Mammary epithelial cell (primary cell): ENCODE data around the gene ARL2.

Experiments used
- CTCF ChIP-seq, 2 donors: IDR thresholded peaks in 1 of 2; conservative IDR thresholded peaks in 1 of 2; 2 replicates each; pipeline ENCODE4 v1.5.1; 2011 to 2012; ENCODE audit warnings: inconsistent platforms in 2 of 2, low read length in 2 of 2, mild to moderate bottlenecking in 2 of 2, control low read depth in 1 of 2, low read depth in 1 of 2; ENCODE audit not compliant: insufficient read depth in 1 of 2; ENCODE audit errors: extremely low read depth in 1 of 2
- EZH2 ChIP-seq: IDR thresholded peaks from 2 replicates; pipeline ENCODE4 v1.6.1; 2012; ENCODE audit warnings: low read length, inconsistent platforms, borderline replicate concordance

DNA sequence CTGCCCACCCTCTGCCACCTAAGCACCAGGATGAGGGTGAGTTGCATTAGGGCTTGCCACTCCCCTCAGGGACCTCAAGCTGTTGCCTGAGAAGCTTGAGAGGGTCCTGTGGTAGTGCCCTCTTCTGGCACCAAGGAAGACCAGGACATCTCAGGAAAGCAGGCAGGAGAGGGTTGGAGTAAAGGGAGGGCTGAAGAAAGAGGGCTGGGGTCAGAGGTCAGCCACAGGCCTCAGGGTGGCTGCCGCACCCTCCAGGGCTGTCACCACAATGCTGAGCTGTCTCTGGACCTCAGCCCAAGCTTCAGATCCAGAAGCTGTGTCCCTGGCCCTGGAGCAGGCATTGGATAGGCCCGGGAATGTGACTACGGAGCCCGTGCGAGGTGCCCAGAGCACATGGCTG, 31.1 kb downstream of the ARL2 start:
- TF ChIP-seq CTCF (conservative IDR thresholded peaks at IDR 0.05 in 1 of 2, IDR thresholded peaks at IDR 0.05 in 1 of 2; ENCODE audit: extremely low read depth in 1 of 2, insufficient read depth in 1 of 2, low read depth in 1 of 2, low read length in 2 of 2) (no peak), EZH2 (no peak)
